ENCODE results near the gene FGF21.
"Not testable (repeated sequence)": the region's sequence is repeated elsewhere in the genome, so short reads cannot be mapped to it uniquely, and the experiment has no call there.

Gene FGF21

GRCh38 chr19:48755084-48755641, at the start of gene FGF21:
FGF21 (plus strand) TSS chr19:48755524; CDS start chr19:48756237, 713 bp downstream.
- DNase-seq, result peak; percentile 41

- no peak for DNase-seq
These were observed 46.9 kb upstream of the FGF21 start for GRCh38 chr19:48708471-48708870.

GRCh38 chr19:48711106-48711662, 44.1 kb upstream of the FGF21 start:
- no peak for DNase-seq

- peak; percentile 50 for DNase-seq
These were observed 42.1 kb upstream of the FGF21 start for GRCh38 chr19:48713041-48713863.

- DNase-seq, result peak; percentile 99
These were observed 41.2 kb upstream of the FGF21 start for GRCh38 chr19:48713864-48714755.

GRCh38 chr19:48714759-48715675, 40.3 kb upstream of the FGF21 start:
- DNase-seq, result no peak

- DNase-seq, result no peak
These were observed 39.6 kb upstream of the FGF21 start for GRCh38 chr19:48715681-48716171.

GRCh38 chr19:48716562-48717291, 38.6 kb upstream of the FGF21 start:
- DNase-seq, result no peak

- not testable (repeated sequence) for DNase-seq
These were observed 37.2 kb upstream of the FGF21 start for GRCh38 chr19:48718106-48718505.

GRCh38 chr19:48718711-48719231, 36.6 kb upstream of the FGF21 start:
- DNase-seq, result no peak

- DNase-seq, result no peak
These were observed 35.8 kb upstream of the FGF21 start, which contains the start of gene MAMSTR for GRCh38 chr19:48719263-48720171. MAMSTR (minus strand) TSS chr19:48719725; CDS start chr19:48719031, 694 bp downstream.

GRCh38 chr19:48720251-48720612, 35.1 kb upstream of the FGF21 start:
- DNase-seq, result no peak

GRCh38 chr19:48720613-48721296, 34.6 kb upstream of the FGF21 start:
- DNase-seq, result peak; percentile 96

GRCh38 chr19:48722196-48722708, 33.1 kb upstream of the FGF21 start:
- DNase-seq, result no peak

- DNase-seq, result no peak
These were observed 30.2 kb upstream of the FGF21 start for GRCh38 chr19:48724796-48725753.

- no peak for DNase-seq
These were observed 28.8 kb upstream of the FGF21 start for GRCh38 chr19:48726556-48726955.

- no peak for DNase-seq
These were observed 26.2 kb upstream of the FGF21 start for GRCh38 chr19:48728911-48729664.

All from NCI-H510A treated with DMSO at 0.1 percent for 48 hours (cell line).